GM19372 (cell line): Measurements from ENCODE around the gene RPL31.
A peak's percentile ranks its signal among the peaks of the same experiment; 100 is the strongest.

Source experiments
- ATAC-seq: cut with Tn5 transposase; IDR thresholded peaks from one replicate; pipeline ENCODE4 v1.9.1; 2021; ENCODE audit warnings: mild to moderate bottlenecking, low read depth, moderate library complexity; ENCODE audit not compliant: unreplicated experiment

The RPL31 gene

DNA sequence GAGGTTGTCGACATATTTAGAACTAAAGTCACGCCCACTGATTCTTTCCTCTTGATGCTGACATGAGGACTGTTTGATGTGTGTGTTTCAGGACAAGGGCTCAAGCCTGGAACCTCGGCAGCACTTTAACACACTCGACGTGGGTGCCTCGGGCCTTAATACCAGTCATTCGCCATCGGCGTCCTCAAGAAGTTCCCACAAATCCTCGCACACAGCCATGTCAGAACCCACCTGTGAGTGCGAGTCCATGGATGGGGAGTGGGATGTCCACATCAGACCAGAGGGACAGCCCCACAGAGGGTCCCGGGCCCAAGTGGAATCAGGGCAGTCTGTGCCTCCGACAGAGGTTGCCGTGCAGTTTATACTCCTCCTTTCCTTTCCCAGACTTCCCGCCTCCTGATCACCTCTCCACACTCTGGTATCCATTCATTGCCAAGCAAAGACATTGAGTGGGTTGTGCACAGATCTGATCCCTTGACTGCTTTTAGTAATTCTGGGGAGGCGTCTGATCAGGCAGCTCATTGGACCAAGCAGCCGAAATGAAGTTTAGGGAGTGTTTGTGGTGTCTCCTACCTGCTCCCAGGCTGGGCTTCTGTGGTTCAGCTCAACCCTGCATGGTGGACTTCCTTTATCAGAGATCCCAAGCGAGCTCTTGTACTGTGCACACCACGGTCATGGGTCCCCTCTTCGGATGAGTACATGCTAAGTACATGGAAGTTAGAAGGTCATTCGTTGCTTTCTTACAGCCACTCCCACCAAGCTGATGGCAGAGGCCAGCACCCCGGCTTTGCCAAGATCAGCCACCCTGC lies 27.2 kb upstream of the RPL31 start:
- no peak for ATAC-seq

GRCh38 chr2:100975521-100975785 lies 26.6 kb upstream of the RPL31 start:
- no peak for ATAC-seq

DNA sequence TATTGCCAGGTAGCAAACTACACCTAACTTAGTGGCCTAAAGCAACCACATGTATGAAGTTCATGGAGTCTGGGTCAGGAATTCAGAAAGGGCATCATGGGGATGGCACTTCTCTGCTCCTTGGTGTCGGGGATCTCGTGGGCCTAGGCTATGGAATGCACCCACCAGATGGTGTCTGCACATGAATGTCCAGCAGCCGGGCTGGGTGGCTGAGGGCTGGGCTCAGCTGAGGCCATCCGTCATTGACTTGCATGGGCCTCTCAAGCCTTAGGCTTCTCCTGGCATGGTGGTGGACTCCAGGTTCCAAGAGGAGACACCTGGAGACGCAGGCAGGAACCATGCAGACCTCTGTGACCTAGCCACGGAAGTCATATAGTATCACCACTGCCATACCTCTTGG lies 26.0 kb upstream of the RPL31 start:
- ATAC-seq = no peak

- peak; percentile 75 for ATAC-seq
Observed at GRCh38 chr2:100976645-100977391, 25.3 kb upstream of the RPL31 start.

DNA sequence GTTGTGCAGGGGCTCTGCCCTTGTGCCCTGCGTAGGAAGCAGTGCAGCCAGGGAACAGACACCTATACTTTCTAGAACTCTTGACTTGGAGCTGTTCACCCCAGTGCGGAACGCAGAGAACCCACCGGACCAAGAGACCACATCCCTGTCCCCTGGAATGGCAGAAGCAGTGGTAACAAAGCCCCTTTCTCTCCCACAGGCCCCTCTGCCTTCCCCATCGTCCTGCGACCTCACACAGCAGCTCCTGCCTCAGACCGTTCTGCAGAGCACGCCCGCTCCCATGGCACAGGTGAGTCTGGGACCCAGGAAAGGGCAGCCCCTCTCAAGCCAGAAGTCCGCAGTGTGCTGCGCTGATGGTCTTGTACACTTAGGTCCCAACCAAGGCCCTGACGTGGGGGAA lies 24.6 kb upstream of the RPL31 start:
- no peak for ATAC-seq

DNA sequence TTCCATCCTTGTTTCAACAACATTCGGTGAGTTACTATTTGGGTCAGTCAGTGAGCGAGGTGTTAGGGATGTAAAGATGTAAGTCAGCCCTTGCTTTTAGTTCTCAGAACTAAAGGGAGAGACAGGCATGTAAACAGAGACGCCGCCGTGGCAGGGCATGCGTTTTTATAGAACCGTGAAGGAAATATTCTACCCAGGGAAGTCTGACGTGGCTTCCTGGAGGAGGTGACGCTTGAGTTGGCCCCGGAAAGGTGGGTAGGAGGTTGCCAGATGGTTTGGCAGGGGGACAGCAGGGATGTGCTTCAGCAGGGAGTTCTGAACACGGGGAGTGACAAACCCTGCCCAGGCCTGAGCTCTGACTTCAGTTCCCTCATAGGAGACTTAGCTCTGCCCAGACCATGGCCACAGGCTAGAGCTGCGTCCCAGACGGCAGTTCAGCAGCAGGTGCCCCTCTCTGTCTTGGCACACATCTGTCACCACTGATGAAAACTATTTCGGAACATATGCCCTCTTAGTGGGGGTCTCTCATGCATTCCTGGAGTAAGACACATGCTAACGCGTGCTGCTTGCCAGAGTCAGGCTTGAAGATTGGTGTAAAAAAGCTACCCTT lies 23.4 kb upstream of the RPL31 start:
- ATAC-seq = no peak

- ATAC-seq = no peak
Observed at GRCh38 chr2:100980046-100980445, 22.0 kb upstream of the RPL31 start.

DNA sequence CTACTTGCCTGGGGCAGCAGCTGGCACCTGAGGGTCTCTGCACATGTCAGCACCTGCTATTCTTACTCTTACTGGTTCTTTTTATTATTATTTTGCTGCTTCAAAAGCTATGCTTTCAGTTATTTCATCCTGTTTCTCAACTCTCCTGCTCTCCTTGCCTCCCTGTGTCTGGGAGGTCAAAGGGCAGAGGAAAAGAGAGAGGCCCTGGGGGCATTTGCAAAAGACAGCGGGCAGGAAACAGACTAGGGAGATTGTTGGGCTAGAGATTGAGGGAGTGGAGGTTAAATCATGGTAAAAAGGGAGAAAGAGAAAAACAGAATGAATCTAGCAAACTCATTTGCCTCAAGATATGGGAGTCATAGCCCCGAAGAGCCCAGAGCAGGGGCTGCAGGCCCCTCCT lies 21.1 kb upstream of the RPL31 start:
- ATAC-seq = no peak

DNA sequence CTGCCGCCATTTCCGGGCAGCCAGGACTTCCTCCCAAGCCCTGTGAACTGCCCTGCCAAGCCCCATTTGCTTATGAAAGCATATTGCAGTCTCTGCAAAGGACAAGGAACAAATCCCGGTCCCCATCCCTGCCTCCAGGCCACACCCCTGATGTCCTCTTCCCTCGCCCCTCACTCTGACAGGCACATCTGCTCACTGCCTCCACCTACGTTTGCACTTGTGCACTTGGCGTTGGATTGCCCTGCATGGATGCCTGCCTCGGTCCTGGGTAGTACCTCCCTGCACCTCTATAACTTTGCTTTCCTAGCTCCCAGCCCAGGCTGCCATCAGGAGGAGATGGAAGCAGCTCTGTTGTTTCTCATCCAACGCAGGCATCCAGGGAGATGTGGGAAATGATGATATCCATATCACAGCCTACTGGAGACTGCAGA lies 19.6 kb upstream of the RPL31 start:
- ATAC-seq = no peak

GRCh38 chr2:100983201-100983600 lies 18.9 kb upstream of the RPL31 start:
- ATAC-seq = no peak

DNA sequence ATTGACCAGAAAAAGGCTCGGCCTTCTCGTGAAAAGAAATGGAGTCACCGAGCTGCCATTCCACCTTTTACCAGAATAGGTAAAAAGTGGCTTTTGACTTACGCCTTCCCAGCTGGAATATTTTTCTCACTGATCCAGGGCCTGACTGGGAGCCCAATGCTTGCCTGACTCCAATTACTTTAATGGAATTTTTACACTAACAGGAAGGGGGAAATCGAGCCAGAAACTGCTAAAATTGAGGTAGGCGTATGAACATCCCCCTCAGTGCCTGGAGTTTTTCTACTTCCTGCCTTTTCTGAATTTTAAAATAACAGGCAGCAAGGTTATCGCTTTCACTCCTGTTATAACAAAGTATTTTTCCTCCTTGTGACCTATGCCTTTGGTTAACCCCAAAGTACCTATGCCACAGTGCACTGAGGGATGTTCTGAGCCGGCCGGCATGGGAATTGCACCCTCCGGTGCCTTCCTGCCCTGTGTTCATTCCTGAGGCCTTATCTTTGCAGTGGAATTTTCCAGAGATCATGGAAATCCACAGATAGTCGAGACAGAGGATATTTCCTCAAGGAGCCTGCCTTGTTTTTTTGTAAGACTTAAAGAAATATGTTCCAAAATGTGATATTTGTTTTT lies 18.3 kb upstream of the RPL31 start:
- no peak for ATAC-seq

DNA sequence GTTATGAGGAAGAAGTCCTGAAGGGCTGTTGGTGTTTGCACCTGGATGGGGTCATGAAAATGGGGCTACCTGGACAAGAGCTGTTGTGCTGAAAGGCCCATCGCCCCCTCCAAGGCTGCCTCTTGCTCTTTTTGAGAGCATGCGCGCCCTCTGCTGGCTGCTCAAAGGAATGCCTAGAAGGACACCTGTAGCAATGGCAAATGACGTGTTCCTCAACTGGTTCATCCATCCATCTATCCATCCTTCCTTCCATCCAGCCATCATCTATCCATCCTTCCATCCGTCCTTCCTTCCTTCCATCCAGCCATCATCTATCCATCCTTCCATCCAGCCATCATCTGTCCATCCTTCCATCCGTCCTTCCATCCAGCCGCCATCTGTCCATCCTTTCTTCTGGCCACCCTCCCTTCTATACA lies 17.2 kb upstream of the RPL31 start:
- no peak for ATAC-seq

DNA sequence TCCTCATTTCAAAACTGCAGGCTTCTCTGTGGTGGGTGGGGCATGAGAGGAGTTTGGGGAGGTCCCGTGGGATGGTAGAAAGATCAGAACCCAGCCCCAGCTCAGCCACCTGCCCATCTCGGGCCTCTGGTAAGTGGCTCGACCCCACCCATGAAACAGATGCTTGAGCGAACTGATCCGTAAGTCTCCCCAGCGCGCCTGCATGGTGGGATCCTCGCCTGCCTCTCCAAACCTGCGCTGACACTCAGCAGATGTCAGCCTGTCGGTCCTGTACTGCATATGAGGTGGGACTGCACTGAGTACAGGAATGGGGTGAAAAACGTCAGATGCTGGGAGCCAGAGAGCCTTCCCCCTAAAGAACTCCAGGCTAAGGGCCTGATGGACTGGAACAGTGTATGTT lies 15.9 kb upstream of the RPL31 start:
- ATAC-seq = no peak

GRCh38 chr2:100987536-100987935 lies 14.6 kb upstream of the RPL31 start:
- no peak for ATAC-seq

GRCh38 chr2:100987974-100988373 lies 14.1 kb upstream of the RPL31 start:
- no peak for ATAC-seq

DNA sequence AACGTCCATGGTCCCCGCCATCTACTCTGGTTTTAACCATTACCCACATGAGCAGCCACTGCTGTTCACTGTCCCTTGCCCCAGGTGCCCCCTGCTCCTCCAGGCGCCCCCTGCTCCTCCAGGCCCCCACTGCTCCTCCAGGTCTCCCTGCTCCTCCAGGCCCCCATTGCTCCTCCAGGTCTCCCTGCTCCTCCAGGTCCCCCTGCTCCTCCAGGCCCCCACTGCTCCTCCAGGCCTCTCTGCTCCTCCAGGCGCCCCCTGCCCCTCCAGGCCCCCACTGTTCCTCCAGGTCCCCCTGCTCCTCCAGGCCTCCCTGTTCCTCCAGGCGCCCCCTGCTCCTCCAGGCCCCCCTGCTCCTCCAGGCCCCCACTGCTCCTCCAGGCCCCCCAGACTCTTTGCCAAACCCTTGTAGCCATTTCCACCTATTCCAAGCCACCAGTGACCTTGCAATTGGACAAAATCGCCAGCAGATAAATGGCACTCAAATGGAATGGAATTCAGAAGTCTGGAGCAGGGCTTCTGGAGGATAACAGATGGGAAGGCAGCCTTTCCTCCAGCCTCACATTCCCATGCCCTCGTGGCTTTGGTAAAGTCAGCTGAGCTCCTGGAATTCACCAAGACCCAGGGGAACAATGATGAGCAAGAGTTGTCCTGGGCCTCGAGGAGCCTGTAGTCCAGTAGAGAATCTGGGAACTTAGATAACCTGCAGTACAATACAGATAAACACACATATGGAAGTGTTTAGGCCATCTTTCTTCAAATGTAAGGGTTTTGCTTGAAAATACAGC lies 13.3 kb upstream of the RPL31 start:
- no peak for ATAC-seq

- no peak for ATAC-seq
Observed at GRCh38 chr2:100989666-100990065, 12.4 kb upstream of the RPL31 start.

DNA sequence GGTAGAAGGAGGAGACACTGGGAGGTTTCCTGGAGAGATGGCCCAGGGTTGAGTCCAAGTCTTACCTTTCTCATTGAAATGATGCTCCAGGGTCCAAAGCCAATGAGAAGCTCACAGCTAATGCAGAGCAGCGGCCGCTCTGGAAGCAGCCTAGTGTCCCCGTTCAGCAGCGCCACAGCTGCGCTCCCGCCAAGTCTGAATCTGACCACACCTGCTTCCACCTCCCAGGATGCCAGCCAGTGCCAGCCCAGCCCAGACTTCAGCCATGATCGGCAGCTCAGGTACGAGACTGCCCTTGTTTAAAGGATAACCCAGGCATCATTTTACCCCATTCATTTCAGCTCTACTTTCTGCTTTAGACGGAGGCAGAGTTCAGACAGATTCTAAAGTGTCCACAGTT lies 11.9 kb upstream of the RPL31 start:
- ATAC-seq = no peak

DNA sequence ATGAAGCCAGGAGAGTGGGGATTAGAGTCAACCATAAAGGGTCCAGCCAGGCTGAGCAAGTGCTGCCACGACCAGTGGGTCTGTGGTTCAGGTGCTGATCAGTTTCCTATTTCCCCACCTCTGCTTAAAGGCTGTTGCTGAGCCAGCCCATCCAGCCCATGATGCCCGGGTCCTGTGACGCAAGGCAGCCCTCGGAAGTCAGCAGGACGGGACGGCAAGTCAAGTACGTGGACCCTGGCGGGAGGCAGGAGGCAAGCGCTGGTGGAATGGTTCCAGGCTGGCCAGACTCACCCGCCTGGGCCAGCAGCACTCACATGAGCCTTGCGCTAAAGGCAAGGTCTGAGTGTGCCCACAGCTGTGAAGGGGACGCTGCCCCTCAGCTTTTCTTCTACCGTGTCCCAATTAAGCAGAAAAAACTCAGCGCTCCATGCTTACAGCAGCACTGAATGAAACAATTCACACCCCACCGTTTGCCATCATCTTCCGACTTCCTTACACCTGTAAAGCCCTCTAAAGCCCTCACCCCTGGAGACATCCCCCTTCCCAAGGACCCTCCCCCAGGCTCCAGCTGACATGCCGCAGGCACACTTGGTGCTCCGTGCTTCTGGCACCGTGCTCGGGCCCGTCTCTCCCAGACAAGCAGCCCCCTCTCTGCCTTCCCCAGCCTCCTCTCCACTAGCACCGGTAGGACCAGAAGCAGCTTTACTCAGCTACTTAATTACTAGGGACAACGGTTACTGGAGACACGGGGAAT lies 11.3 kb upstream of the RPL31 start:
- no peak for ATAC-seq

DNA sequence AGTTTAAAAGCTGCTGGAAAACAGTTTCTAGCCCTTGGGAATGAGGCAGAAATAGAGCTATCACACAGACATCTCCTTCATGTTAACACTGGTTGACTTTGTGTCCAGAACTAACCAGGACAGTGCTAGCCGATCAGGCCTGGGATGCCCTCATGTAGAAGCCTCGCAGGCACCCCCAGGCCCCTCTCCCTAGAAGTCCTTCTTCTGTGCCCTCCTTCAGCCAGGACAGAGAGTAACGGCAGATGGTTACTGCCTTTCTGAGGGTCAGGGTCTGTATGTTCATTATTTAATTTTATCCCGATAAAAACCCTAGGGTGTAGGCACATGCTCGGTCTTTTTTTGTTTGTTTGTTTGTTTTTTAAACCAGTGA lies 10.7 kb upstream of the RPL31 start:
- ATAC-seq = no peak
